Fibroblast of skin of right quadriceps (primary cell): ENCODE results near the gene GALNT15.

ENCODE experiments used
- DNase-seq: peaks from one replicate; pipeline ENCODE4 v3.0.0-alpha.2; 2013

GALNT15 gene

GRCh38 chr3:16174389-16174788 is at the start of gene GALNT15:
GALNT15 (plus strand) TSS chr3:16174680; CDS start chr3:16175152, 472 bp downstream.
- DNase-seq = peak; percentile 97

GRCh38 chr3:16126634-16127033 is 47.8 kb upstream of the GALNT15 start:
- no peak for DNase-seq

- peak; percentile 68 for DNase-seq
These were observed 47.2 kb upstream of the GALNT15 start for GRCh38 chr3:16127249-16127648.

DNA sequence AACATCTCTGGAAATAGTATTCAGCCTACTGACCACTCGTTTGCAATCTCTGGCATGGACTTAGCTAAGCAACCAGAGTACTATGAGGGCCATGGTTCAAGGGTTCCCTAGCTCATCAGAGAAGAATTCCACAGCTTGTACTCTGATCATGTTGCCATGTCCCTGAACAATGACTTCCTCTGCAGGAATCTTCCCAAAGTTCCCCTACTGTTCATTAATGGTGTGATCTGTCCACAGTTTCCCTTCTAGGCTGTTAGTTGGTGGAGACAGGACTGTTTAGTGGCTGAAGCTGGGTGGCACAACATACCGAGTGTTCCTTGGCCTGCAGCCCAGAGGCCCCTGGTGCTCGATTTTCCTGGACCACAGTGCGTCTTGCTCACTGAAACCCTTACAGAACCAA is 44.4 kb upstream of the GALNT15 start:
- peak; percentile 92 for DNase-seq

DNA sequence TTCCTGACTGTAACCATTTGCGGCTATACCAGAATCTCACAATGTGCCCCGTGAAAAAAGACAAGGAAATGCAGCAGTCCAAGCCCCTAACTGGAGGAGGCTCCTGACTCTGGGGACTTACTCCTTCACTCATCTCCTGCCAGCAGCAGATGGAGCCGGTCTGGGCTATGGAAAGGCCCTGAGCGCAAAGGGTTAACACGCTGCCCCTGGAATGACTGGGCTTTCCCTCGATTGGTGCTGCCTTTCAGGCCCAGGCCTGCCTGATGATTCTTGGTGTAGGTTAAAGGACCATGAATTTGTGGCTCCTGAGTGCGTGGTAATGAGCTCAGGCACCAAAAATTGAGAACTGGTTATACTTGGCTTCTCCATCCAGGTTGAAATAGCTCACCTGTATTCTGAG is 42.3 kb upstream of the GALNT15 start:
- no peak for DNase-seq

GRCh38 chr3:16132928-16133327 is 41.6 kb upstream of the GALNT15 start:
- peak; percentile 87 for DNase-seq

DNA sequence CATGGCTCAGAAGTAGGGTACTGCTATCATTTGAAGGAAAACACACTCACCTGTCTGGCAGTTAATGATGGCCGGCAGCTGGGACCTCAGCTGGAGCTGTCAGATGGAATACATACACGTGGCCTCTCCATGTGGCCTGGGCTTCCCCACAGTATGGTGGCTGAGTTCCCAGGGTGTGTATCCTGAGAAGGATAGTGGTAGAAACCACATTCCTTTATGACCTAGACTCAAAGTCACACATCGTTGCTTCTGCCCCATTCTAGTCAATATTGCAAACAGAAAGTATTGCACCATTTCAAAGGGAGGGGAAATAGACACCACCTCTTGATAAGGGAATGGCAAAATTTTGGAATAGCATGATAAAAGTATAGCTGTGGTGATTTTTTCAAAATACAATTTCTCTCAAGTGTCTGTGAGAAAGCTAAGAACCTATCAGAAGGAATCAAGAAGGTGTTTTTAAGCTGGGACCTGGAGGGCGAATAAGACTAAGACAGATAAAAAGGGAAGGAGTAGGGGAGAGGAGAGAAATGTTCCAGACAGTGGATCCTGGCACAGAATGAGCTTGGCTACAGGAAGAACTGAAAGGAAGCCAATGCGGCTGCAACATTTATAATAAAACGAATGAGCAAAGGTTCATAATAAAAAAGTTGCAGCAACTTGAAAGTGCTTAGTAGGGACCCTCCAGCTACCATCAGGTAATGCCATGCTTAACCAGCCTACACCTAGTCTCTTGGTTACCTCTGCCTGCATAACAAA is 40.1 kb upstream of the GALNT15 start:
- no peak for DNase-seq

DNA sequence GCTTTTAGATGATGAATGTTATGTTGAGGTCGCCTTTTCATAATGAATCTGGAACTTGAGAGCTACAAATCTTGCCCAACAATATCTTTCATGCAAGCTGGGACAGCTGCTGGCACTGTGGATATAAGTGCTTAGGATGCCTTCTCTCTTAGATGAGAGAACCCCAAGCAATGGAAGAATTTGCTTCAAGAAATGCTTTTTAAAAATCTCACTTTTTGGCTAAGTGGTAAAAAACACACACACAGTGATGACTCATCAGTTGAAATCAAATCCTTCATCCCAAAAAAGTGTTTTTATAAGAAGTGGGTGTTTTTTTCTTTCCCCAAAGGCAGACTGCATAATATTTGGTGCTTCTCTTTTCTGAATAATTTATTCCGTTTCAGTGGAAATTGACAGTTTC is 38.4 kb upstream of the GALNT15 start:
- peak; percentile 77 for DNase-seq

- no peak for DNase-seq
These were observed 37.4 kb upstream of the GALNT15 start for GRCh38 chr3:16137044-16137443.

DNA sequence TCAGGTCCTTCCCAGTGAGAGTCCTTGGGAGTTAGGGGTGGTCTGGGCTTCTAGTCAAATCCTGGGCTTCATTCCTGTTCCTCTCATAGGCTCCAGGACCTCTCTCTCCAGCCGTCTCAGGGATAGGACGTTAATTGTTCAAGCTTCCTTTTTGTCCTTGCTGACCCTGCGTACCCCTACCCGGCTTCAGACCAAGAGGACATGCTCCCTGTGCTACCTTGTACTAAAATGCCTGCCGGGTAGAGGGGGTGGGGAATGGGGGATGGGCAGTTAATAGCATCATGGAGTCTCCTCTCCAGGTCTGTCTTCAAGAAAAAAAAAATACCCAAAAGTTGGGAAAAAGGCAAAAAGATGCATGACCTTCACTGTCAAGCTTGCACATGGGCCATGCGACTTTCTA is 36.5 kb upstream of the GALNT15 start:
- DNase-seq = no peak

DNA sequence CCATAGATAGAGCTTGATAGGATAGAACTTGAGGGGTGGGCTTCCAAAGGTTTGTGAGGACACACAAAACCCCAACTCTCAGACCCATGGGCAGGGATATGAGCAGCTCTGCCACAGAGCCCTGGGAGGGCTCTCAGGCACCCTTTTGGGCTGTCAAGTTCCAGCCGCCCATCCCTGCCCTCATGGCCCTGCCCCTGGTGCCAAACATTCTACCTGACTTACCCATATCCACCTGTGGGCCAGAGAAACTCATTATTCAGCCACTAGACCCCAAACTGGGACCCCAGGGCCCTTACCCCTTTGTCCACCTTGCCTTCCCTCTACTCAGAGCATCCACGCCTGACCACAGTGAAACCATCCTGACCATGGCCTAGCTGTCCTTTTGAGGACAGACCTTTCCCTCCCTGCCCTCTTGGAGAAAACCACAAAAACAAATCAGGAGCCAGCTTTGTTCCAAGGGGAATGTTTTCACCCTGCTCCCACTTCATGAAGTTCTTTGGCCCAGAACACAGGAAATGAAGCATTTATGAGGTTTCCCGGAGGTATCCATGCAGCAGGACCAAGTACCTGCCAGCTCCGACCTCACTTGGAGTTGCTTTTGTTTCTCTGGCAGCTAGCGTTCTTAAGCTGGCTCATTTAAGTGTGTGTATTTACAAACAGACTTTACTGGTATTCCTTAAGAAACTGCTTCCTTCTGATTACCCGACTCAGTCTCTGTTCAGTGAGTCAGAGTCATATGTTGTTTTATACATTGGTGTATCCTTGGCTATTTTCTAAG is 34.2 kb upstream of the GALNT15 start:
- peak; percentile 67 for DNase-seq

GRCh38 chr3:16140894-16141285 is 33.6 kb upstream of the GALNT15 start:
- no peak for DNase-seq

DNA sequence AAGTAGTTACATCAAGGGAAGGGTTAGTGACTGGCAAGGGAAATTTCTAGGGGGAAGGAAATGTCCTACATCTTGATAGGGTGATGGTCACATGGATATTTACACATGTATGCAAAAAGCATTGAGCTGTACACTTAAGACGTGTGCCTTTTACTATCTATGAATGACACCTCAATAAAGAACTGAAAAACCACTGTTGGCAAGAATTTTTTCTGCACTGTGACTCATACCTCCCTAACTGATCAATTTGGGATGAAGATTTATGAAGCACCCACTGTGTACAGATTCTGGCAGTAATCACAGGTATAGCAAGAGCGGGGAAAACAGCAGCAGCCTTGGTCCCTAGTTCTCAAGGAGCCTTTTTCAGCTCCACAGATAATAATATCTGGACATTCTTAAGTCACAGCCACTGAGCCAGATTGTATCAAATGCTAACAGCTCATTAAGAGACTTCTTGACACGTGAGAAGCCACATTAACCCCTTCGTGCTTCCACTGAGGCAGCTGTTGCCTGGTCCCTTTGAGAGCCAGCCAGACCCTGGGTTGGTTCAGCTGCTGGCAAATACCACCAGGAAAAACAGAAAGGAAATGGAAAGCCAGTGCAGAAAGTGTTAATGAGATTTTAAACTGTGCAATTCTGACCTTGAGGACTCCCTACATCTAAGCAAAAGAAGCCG is 32.0 kb upstream of the GALNT15 start:
- DNase-seq = no peak

GRCh38 chr3:16143861-16144447 is 30.5 kb upstream of the GALNT15 start:
- DNase-seq = no peak

- no peak for DNase-seq
These were observed 29.3 kb upstream of the GALNT15 start for GRCh38 chr3:16145176-16145575.

- DNase-seq = no peak
These were observed 28.3 kb upstream of the GALNT15 start for GRCh38 chr3:16146015-16146730.

GRCh38 chr3:16147220-16147994 is 27.1 kb upstream of the GALNT15 start:
- peak; percentile 58 for DNase-seq

DNA sequence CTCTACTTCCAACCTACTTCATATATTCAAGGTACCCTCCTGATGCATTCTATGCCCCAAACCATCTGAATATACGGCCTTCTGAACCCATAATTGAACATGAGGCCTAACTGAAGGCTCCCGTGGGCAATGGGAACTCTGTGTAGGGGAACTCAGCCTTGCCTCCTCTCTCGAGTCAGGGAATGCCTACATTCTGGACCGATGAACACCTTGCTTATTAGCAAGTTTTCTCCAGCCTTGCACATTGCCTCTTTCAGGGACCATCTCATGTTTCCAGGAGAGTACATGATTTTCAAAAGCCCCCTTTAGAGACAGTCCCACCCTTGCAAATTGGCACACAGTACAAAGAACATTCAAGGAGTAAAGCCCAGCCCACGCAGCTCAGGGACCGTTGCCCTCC is 26.3 kb upstream of the GALNT15 start:
- no peak for DNase-seq

DNA sequence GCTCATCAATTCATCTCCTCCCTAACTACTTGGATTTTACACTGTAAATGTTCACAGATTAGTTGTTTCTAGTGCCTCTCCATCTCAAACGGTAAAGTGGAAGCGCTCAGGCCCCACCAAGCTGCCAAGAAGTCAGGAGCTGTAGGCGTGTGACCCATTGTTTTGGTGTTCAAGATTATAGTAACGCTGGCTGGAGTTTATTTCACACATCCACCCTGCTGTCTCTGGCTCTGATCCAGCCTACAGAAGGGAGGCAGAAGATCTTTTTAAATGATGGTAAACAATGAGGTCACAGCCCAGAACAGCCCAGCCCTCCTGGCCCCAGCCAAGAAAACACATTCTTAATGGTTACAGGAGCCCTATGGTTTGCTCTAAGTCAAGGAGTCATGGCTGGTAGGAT is 25.7 kb upstream of the GALNT15 start:
- DNase-seq = peak; percentile 87

GRCh38 chr3:16150285-16150684 is 24.2 kb upstream of the GALNT15 start:
- DNase-seq = no peak

DNA sequence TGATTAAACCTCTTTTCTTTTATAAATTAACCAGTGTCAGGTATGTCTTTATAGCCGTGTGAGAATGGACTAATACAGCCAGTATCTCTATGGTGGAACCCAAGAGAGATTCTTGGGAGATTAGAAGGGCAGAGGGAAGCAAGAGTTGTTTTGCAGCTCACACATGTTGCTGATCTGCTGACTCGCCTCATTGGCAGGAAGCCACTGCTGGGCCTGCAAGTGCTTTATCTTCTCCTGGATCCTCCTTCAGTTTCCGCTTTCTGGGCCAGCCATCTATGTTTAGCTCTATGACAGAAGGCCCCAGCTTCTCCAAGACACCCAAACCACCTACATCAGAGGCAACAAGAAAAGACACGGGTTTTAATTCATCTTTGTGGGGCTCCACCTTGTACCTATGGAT is 23.4 kb upstream of the GALNT15 start:
- peak; percentile 90 for DNase-seq

DNA sequence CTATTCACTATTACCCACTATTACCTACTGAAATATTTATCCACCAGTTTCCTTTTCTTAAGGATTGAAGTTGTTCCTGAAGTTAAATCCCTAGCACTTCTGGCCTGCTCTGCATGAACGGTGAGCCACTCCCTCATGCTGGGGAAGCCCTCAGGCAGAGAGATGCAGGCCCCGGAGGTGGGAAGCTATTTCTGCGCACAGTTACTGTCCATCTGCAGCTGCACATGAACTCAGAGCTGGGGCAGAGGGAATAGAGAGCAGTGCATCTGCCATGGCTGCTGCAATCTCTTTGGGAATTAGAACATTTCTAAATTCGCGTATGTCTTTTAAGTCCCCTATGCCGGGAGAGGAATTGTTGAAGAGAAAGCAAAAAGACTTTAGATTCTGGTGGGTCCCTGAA is 6.3 kb upstream of the GALNT15 start:
- no peak for DNase-seq
